HG02943 (cell line): ENCODE measurements around the gene NUP62.
"Not testable (repeated sequence)": the region's sequence is repeated elsewhere in the genome, so short reads cannot be mapped to it uniquely, and the experiment has no call there.

Experiments used
- ATAC-seq: cut with Tn5 transposase; IDR thresholded peaks from one replicate; pipeline ENCODE4 v1.9.1; 2021; ENCODE audit warnings: mild to moderate bottlenecking, low read depth, moderate library complexity; ENCODE audit not compliant: unreplicated experiment

The NUP62 gene

GRCh38 chr19:49929121-49929610, at the start of gene NUP62, which contains the start of gene ATF5:
NUP62 (minus strand) TSS chr19:49929504; CDS start chr19:49909807, 19,697 bp downstream.
ATF5 (plus strand) TSS chr19:49929205; CDS start chr19:49930851, 1,646 bp downstream.
- ATAC-seq = peak; percentile 49

GRCh38 chr19:49978324-49978723, 49.0 kb upstream of the NUP62 start:
- no peak for ATAC-seq

- ATAC-seq = no peak
Observed at GRCh38 chr19:49977881-49978280, 48.6 kb upstream of the NUP62 start.

- ATAC-seq = no peak
Observed at GRCh38 chr19:49977076-49977475, 47.8 kb upstream of the NUP62 start.

- ATAC-seq = no peak
Observed at GRCh38 chr19:49976496-49976895, 47.2 kb upstream of the NUP62 start.

- ATAC-seq = no peak
Observed at GRCh38 chr19:49975051-49975450, 45.7 kb upstream of the NUP62 start.

- no peak for ATAC-seq
Observed at GRCh38 chr19:49973987-49974386, 44.7 kb upstream of the NUP62 start.

GRCh38 chr19:49972841-49973240, 43.5 kb upstream of the NUP62 start:
- no peak for ATAC-seq

- ATAC-seq = no peak
Observed at GRCh38 chr19:49971991-49972411, 42.7 kb upstream of the NUP62 start.

- ATAC-seq = not testable (repeated sequence)
Observed at GRCh38 chr19:49969355-49969754, 40.1 kb upstream of the NUP62 start.

GRCh38 chr19:49968279-49968922, 39.1 kb upstream of the NUP62 start:
- no peak for ATAC-seq

GRCh38 chr19:49960980-49961379, 31.7 kb upstream of the NUP62 start, which contains the start of gene SIGLEC11:
SIGLEC11 (minus strand) TSS chr19:49961172; CDS start chr19:49961081, 91 bp downstream.
- not testable (repeated sequence) for ATAC-seq

GRCh38 chr19:49959892-49960291, 30.6 kb upstream of the NUP62 start:
- not testable (repeated sequence) for ATAC-seq

GRCh38 chr19:49958596-49958995, 29.3 kb upstream of the NUP62 start:
- ATAC-seq = not testable (repeated sequence)

- ATAC-seq = not testable (repeated sequence)
Observed at GRCh38 chr19:49958144-49958543, 28.8 kb upstream of the NUP62 start.

GRCh38 chr19:49957262-49957915, 28.1 kb upstream of the NUP62 start:
- no peak for ATAC-seq

- no peak for ATAC-seq
Observed at GRCh38 chr19:49956115-49956495, 26.8 kb upstream of the NUP62 start.

- ATAC-seq = no peak
Observed at GRCh38 chr19:49954933-49955332, 25.6 kb upstream of the NUP62 start.

GRCh38 chr19:49954092-49954829, 25.0 kb upstream of the NUP62 start:
- ATAC-seq = no peak

GRCh38 chr19:49953416-49953815, 24.1 kb upstream of the NUP62 start:
- ATAC-seq = no peak

- no peak for ATAC-seq
Observed at GRCh38 chr19:49952906-49953305, 23.6 kb upstream of the NUP62 start.
